GM18873 (cell line): ENCODE data around the gene RCAN2.

Experiments
- ATAC-seq: cut with Tn5 transposase; IDR thresholded peaks from one replicate; pipeline ENCODE4 v1.9.1; 2021; ENCODE audit warnings: mild to moderate bottlenecking, moderate library complexity, moderate number of reproducible peaks; ENCODE audit not compliant: unreplicated experiment, low FRiP score

Gene RCAN2

GRCh38 chr6:46233129-46233528 lies 258.1 kb downstream of the RCAN2 start:
- no peak for ATAC-seq

- ATAC-seq = no peak
These were observed 269.0 kb downstream of the RCAN2 start for GRCh38 chr6:46222286-46222685.

GRCh38 chr6:46221222-46221793 lies 269.9 kb downstream of the RCAN2 start:
- peak; percentile 68 for ATAC-seq

- peak; percentile 47 for ATAC-seq
These were observed 270.7 kb downstream of the RCAN2 start for GRCh38 chr6:46220352-46221221.

- no peak for ATAC-seq
These were observed 271.6 kb downstream of the RCAN2 start for GRCh38 chr6:46219661-46220060.

- no peak for ATAC-seq
These were observed 272.8 kb downstream of the RCAN2 start for GRCh38 chr6:46218457-46218856.

- peak; percentile 42 for ATAC-seq
These were observed 273.5 kb downstream of the RCAN2 start for GRCh38 chr6:46217671-46218131.

- no peak for ATAC-seq
These were observed 274.4 kb downstream of the RCAN2 start for GRCh38 chr6:46216879-46217278.

- no peak for ATAC-seq
These were observed 275.5 kb downstream of the RCAN2 start for GRCh38 chr6:46215777-46216176.

GRCh38 chr6:46215213-46215612 lies 276.0 kb downstream of the RCAN2 start:
- no peak for ATAC-seq

GRCh38 chr6:46211917-46212316 lies 279.3 kb downstream of the RCAN2 start:
- ATAC-seq = no peak

GRCh38 chr6:46210294-46210693 lies 281.0 kb downstream of the RCAN2 start:
- no peak for ATAC-seq

- ATAC-seq = no peak
These were observed 282.9 kb downstream of the RCAN2 start for GRCh38 chr6:46208303-46208702.

GRCh38 chr6:46207174-46207573 lies 284.1 kb downstream of the RCAN2 start:
- ATAC-seq = no peak

- no peak for ATAC-seq
These were observed 286.2 kb downstream of the RCAN2 start for GRCh38 chr6:46204880-46205650.

GRCh38 chr6:46203391-46204177 lies 287.7 kb downstream of the RCAN2 start:
- ATAC-seq = no peak

- ATAC-seq = no peak
These were observed 289.5 kb downstream of the RCAN2 start for GRCh38 chr6:46201702-46202101.

- ATAC-seq = no peak
These were observed 291.9 kb downstream of the RCAN2 start for GRCh38 chr6:46199387-46199786.

- ATAC-seq = no peak
These were observed 299.3 kb downstream of the RCAN2 start for GRCh38 chr6:46191961-46192360.

GRCh38 chr6:46190889-46191288 lies 300.4 kb downstream of the RCAN2 start:
- no peak for ATAC-seq
